ENCODE data around the gene CGB1. TPM values are rescaled to one million over a fixed set of nuclear protein-coding genes. Genes with fewer than 3 reads are reported as not detected.

The CGB1 gene
- total and polyA plus RNA-seq, 2 of the 8 experiments (the other 6 are each of a cell fraction or from before 2014, with no cell fraction given), result not detected

- no peaks in the 10 kb centered on the region for H3K9me3 ChIP-seq (ENCODE audit: insufficient read depth in 2 of 2, low read depth in 1 of 2, low read length in 1 of 2)
- no peak overlapping the region for H3K23ac ChIP-seq (ENCODE audit: insufficient read length)
- H3K4me1 ChIP-seq (replicated peaks in 1 of 4; ENCODE audit: control insufficient read depth in 3 of 4, insufficient read depth in 4 of 4, low read length in 3 of 4), result peaks cover 0 to 3% (median 0%) of the 10 kb centered on the region in 4 experiments; a peak in 2 of 7 replicates
- no peak overlapping the region; a peak in 1 of 4 replicates for H3K4me2 ChIP-seq (ENCODE audit: insufficient read depth in 1 of 2, low read depth in 2 of 2, low read length in 2 of 2)
- no peak overlapping the region for H4K8ac ChIP-seq (ENCODE audit: extremely low read depth, insufficient read depth, low read length)
- no peak overlapping the region for H2BK12ac ChIP-seq (ENCODE audit: low read depth, low read length)
- no peak overlapping the region for H3K27ac ChIP-seq (ENCODE audit: low read depth, low read length)
- no peak overlapping the region for H3K9ac ChIP-seq (replicated peaks in 1 of 4; ENCODE audit: extremely low read depth in 1 of 4, low read depth in 3 of 4, low read length in 3 of 4)
- no peak overlapping the region for H2BK5ac ChIP-seq (ENCODE audit: low read depth, low read length)
- no peak overlapping the region for H3K4ac ChIP-seq (replicated peaks; ENCODE audit: insufficient read length, low read depth, low read length)
- H3K4me3 ChIP-seq (ENCODE audit: extremely low read depth in 1 of 4, insufficient read depth in 2 of 4, low read depth in 3 of 4, low read length in 4 of 4), result no peak overlapping the region
- POLR2A ChIA-PET (ENCODE audit: partially characterized antibody), result interaction anchor here (4.4 kb wide), 1 partner anchor 25 kb away, joined by 37 read pairs; the partner anchor contains the start of gene FTL
- DNase-seq (ENCODE audit: low read depth in 1 of 2, low spot score in 2 of 2), result no peak
- peaks cover 0 to 16% (median 6%) of the 10 kb centered on the region in 4 experiments; a peak in 5 of 8 replicates for H3K36me3 ChIP-seq (ENCODE audit: control insufficient read depth in 2 of 4, insufficient read depth in 4 of 4, low read length in 3 of 4)
- H4K5ac ChIP-seq (ENCODE audit: insufficient read length, low read depth, low read length), result no peak overlapping the region
- H2BK120ac ChIP-seq (replicated peaks; ENCODE audit: low read depth, low read length), result no peak overlapping the region
- no peak overlapping the region for H2BK15ac ChIP-seq (ENCODE audit: low read length)
- peaks cover 8% of the 10 kb centered on the region; the same call in 1 of the 2 replicates for H3K23me2 ChIP-seq (ENCODE audit: low read depth, low read length)
- H3K18ac ChIP-seq (ENCODE audit: extremely low read depth, low read length), result no peak overlapping the region
- H4K91ac ChIP-seq (replicated peaks; ENCODE audit: insufficient read length, low read length), result no peak overlapping the region
- no peak overlapping the region; the same call in 1 of the 2 replicates for H2AK5ac ChIP-seq (ENCODE audit: low read depth, low read length)
- H3K14ac ChIP-seq (ENCODE audit: insufficient read length), result no peak overlapping the region
- H3K79me2 ChIP-seq (ENCODE audit: control insufficient read depth in 1 of 2, insufficient read depth in 2 of 2, low read length in 2 of 2), result peaks cover 11 to 21% of the 10 kb centered on the region in 2 experiments; a peak in 3 of 4 replicates
- 89% methylated on average over 4 of the region's 4 CpGs; no CpG with 5 or more reads in 1 of the 2 experiments for WGBS, 2 experiments (ENCODE audit: extremely low coverage in 1 of 2, insufficient coverage in 1 of 2, insufficient read length in 1 of 2, insufficient replicate concordance in 2 of 2, low coverage in 1 of 2, low lambda C conversion rate in 2 of 2, missing lambda C conversion rate in 1 of 2)
- peaks cover 13% of the 10 kb centered on the region for H3K79me1 ChIP-seq (ENCODE audit: low read depth, low read length)
- peaks cover 0 to 13% of the 10 kb centered on the region in 2 experiments for H4K20me1 ChIP-seq (replicated peaks in 1 of 2; ENCODE audit: control insufficient read depth in 1 of 2, insufficient read depth in 2 of 2, low read length in 2 of 2)
- CTCF ChIA-PET (ENCODE audit: partially characterized antibody), result interaction anchor here (0.8 to 2.9 kb wide), 4 partner anchors 12 to 84 kb away, joined by 3 to 13 read pairs (median 3); no protein-coding TSS in a partner anchor
- no peak for FAIRE-seq
- H3K56ac ChIP-seq (replicated peaks; ENCODE audit: insufficient read length, low read depth, low read length), result no peak overlapping the region
- no peaks in the 10 kb centered on the region for H3K27me3 ChIP-seq (replicated peaks in 1 of 4; ENCODE audit: control insufficient read depth in 3 of 4, extremely low read depth in 1 of 4, insufficient read depth in 3 of 4, low read length in 3 of 4)
- no peak overlapping the region for H2BK20ac ChIP-seq (ENCODE audit: low read length)
- H2AFZ ChIP-seq (ENCODE audit: low read length), result no peak overlapping the region
- TF ChIP-seq SIN3A (conservative IDR thresholded peaks at IDR 0.05 in 1 of 2, IDR thresholded peaks at IDR 0.05 in 1 of 2; ENCODE audit: low read depth in 1 of 2, low read length in 2 of 2) (no peak), GTF2F1 (IDR thresholded peaks at IDR 0.05; ENCODE audit: borderline replicate concordance, low read depth, low read length) (no peak), POLR2AphosphoS5 (IDR thresholded peaks at IDR 0.05; ENCODE audit: low read depth, low read length) (no peak)
These were observed 46.3 kb downstream of the CGB1 start for GRCh38 chr19:48990400-48990799.

All from H1 (cell line).